GM21447 (cell line): ENCODE results near the gene CCDC9B.

Experiments
- ATAC-seq: cut with Tn5 transposase; IDR thresholded peaks from one replicate; pipeline ENCODE4 v1.9.1; 2021; ENCODE audit not compliant: unreplicated experiment

CCDC9B gene

DNA sequence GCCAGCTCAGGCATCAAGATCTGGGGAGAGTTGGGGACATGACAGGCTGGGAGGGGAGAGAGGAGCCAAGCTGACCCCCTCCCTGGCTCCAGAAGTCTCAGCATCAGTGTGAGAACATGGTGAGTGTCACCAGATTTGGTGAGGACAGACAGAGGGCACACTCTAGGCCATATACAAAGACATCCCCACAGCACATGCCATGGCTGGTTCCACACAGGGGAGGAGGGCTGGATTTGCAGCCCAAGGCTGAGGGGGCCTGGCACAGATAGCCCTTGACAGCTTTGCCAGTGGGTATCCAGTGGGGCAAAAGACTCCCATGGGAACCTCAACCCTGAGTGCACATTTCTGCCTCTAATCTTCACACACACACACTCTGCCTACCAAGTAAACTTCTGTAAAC lies 47.7 kb downstream of the CCDC9B start:
- no peak for ATAC-seq

DNA sequence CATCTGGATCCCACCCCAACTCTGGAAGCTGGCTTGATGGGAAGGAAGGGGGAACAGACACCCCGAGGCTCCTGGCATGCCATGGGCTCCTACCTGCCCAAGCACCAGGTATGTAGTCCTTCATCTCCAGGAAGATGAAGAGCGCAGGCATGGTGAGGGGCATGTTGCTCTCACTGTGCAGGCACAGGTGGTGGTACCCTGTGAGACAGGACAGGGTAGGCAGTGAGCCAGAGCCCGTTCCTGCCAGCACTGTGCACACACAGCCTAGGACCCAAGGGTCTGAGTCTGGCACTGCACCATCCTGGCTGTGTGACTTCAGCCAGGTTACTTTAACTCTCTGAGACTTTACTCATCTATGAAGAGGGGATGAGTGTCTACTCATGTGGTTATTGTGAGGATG lies 48.5 kb downstream of the CCDC9B start:
- no peak for ATAC-seq

DNA sequence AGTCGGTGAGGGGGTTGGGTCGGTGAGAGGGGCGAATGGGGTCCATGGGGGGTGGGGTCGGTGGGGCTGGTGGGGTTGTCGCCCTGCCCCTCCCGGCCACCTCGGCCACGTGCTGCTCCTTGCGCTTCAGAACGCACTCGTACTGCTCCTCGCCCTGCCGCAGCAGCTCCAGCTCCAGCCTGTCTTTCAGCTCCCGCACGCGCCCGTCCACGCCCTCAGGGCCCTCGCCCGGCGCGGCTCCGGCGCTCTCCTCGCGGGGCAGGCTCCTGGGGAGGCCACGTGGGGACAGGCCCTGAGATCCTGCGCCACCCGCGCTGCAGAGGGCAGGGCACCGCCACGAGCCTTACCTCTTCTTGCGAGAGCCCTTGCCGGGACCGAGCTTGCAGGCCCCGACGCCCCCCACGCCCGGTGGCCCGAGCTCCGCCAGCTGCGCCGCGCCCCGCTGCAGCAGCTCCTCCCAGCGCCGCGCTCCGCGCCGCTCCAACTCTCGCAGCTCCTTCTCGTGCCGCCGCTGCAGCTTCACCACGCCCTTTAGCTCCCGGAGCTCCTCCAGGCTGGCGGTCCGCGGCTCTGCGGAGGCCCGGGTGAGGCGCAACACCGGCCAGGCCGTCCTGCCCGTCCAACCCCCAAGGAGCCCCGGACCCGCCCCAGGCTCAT lies 49.7 kb downstream of the CCDC9B start:
- ATAC-seq = no peak

- no peak for ATAC-seq
Measured at GRCh38 chr15:40290545-40290917, 50.2 kb downstream of the CCDC9B start.

GRCh38 chr15:40289140-40289775 lies 51.5 kb downstream of the CCDC9B start:
- no peak for ATAC-seq

GRCh38 chr15:40287968-40288367 lies 52.8 kb downstream of the CCDC9B start:
- no peak for ATAC-seq

- no peak for ATAC-seq
Measured at GRCh38 chr15:40287505-40287904, 53.2 kb downstream of the CCDC9B start.

DNA sequence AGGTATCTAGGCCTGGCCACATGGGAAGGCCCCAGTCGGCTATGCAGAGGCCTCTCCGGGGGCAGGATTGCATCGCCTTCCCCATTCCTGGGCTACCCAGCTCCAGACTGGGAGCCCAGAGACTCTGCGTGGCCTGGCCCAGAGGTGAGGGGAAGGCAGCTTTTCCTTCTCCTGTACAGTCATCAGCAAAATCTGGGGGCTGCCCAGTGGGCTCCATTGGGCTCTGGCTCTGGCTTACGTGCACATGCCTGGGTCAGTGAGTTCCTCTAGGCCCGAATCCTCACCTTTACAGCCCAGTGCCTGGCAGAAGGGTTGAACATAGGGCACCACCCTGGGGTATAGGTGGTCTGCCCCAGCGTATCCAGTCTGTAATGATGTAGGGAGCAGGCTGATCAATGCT lies 53.9 kb downstream of the CCDC9B start:
- ATAC-seq = no peak

GRCh38 chr15:40286061-40286532 lies 54.6 kb downstream of the CCDC9B start:
- no peak for ATAC-seq

GRCh38 chr15:40285554-40286011 lies 55.2 kb downstream of the CCDC9B start:
- ATAC-seq = no peak

- no peak for ATAC-seq
Measured at GRCh38 chr15:40285151-40285550, 55.6 kb downstream of the CCDC9B start.

DNA sequence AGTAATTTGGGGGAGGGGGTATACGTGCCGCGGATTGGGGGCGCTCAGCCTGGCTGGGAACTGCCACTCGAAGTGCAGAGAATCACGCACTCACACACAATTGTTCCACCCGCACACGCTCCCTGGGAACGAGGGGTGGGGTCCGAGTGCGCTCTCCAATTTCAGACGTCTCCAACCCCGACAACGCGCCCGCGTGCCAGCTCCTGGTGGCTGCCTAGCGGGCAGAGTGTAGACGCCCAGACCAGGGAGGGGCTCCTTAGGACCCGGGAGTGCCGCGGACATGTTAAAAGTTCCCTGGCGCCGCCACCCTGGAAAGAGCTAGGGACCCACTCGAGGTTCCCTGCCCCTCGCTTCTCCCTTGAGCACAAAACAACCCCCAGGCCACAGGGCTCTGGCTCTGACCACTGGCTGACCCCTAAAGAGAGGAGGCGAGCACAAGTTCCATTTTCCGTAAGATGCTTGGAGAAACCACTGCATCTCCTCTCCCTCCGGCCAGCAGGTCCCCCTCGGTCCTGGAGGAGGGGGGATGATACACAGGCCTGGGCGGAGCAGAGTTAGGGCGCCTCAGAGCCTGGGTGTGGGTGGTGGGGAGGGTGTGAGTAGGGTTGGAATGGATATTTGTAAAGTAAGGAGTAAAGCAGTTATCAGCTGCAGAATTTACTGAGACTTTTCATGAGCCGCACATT lies 57.0 kb downstream of the CCDC9B start:
- no peak for ATAC-seq

- no peak for ATAC-seq
Measured at GRCh38 chr15:40282869-40283614, 57.7 kb downstream of the CCDC9B start, which contains the start of gene ANKRD63. Gene ANKRD63 (minus strand): TSS chr15:40283064. CDS start chr15:40282586, 478 bp downstream.

GRCh38 chr15:40282147-40282868 lies 58.4 kb downstream of the CCDC9B start:
- ATAC-seq = no peak

DNA sequence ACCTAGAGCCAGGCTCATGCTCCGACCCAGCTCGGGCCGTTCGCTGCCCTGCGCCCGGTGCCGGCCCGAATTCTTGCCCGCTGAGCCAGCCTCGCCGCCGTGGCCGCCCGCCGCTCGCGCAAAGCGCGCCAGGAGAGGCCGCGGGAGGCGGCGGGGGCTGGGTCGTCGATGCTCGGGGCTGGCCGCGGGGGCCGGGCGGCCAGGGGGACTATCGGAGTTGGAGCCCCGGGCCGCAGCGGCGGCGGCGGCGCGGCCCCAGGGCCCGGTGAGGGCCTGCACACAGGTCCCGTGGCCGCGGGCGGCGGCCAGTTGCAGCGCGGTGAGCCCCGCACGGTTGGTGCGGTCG lies 59.0 kb downstream of the CCDC9B start:
- no peak for ATAC-seq
